Central memory CD8-positive, alpha-beta T cell (primary cell): ENCODE results near the gene HIVEP2.

Experiments
- ATAC-seq: fragments of 150-1000 bp; cut with Tn5 transposase; replicated peaks from 2 replicates; pipeline ENCODE4 v1.10.0; 2022; ENCODE audit warnings: mild to moderate bottlenecking, moderate FRiP score, moderate number of reproducible peaks; ENCODE audit not compliant: poor library complexity, severe bottlenecking; ENCODE audit errors: extremely low read depth
- DNase-seq, 2 donors: peaks; one replicate each; pipeline ENCODE4 v3.0.0; 2021; ENCODE audit warnings: low spot score in 2 of 2
- H3K27ac Mint-ChIP-seq: one replicate; pipeline ENCODE4 v1.8.0; 2022; ENCODE audit warnings: low read depth, mild to moderate bottlenecking, moderate library complexity, mixed read lengths
- H3K27me3 Mint-ChIP-seq: one replicate; pipeline ENCODE4 v1.8.0; 2022; ENCODE audit warnings: mixed read lengths
- H3K36me3 Mint-ChIP-seq: one replicate; pipeline ENCODE4 v1.8.0; 2022; ENCODE audit warnings: mild to moderate bottlenecking, moderate library complexity, mixed read lengths; ENCODE audit not compliant: insufficient read depth
- H3K4me1 Mint-ChIP-seq: one replicate; pipeline ENCODE4 v1.8.0; 2022; ENCODE audit warnings: mixed read lengths
- H3K4me3 Mint-ChIP-seq: one replicate; pipeline ENCODE4 v1.8.0; 2022; ENCODE audit warnings: mild to moderate bottlenecking, moderate library complexity, mixed read lengths
- H3K9me3 Mint-ChIP-seq: one replicate; pipeline ENCODE4 v1.8.0; 2022; ENCODE audit warnings: mixed read lengths

The HIVEP2 gene

DNA sequence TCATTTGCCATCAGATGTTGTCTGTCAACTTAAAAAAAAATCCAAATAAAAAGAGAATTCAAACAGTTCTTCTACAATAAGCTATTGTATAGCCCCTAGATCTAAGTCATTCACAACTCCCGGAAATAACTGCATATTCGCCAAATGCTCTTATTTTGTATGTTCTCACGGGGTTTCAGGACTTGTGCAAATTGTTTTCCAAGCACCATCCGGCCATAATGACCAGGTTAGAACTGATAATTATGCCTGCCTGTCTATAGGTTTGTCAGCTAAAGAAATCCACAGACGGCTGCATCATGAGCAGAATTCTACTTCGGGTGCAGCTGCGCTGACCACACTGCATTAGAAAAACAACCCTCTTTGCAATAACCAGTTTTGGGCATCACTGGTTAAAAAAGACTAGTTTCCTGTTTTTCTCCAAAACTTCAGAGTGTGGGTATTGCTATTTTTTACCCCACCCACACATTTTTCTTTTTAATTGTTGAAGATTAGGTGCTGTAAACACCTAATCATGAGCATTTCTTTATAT lies 87.7 kb downstream of the HIVEP2 start:
- ATAC-seq (peak; percentile 34), DNase-seq (peak in 1 of 2 donors; percentile 30)
- no peaks in the 10 kb centered on the region for H3K27me3 Mint-ChIP-seq
- H3K36me3 Mint-ChIP-seq = peaks cover 18% of the 10 kb centered on the region
- H3K9me3 Mint-ChIP-seq = no peaks in the 10 kb centered on the region
- peak overlapping the region; percentile 76 for H3K4me3 Mint-ChIP-seq
- H3K4me1 Mint-ChIP-seq = peaks cover 83% of the 10 kb centered on the region
- H3K27ac Mint-ChIP-seq = peak overlapping the region; percentile 95

DNA sequence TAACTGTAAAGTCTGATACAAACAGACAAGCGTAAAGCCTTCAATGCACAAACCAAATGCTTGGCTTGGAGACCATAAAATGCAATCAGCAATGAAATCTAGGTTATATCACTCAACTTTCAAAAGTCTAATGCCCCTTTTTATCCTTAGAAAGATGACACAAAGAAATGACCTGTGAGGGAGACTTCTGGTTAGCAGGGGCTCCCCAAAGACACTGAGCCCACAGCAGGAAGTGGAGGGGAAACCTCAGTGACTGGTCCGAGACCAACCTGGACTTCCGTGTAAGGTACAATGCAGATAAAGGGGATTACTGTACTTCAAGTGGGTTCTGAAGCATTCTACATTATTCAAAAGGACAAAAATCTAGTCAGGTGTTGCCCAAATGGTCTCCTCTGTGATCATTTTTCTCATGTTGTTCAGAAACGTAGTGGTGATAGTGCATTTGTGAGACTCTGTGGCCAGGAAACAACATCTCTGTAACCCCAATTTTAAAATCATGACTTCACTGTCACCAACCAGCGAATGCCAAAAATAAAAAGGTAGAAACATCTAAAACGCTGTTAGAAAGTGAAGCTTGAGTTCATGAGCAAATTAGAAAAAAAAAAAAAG lies 88.2 kb downstream of the HIVEP2 start:
- DNase-seq (peak in 1 of 2 donors; percentile 40), ATAC-seq (peak; percentile 65)
- Mint-ChIP-seq H3K9me3 (no peaks in the 10 kb centered on the region), H3K27me3 (no peaks in the 10 kb centered on the region), H3K36me3 (peaks cover 18% of the 10 kb centered on the region), H3K4me3 (peak overlapping the region; percentile 76), H3K27ac (peak overlapping the region; percentile 95), H3K4me1 (peaks cover 87% of the 10 kb centered on the region)

DNA sequence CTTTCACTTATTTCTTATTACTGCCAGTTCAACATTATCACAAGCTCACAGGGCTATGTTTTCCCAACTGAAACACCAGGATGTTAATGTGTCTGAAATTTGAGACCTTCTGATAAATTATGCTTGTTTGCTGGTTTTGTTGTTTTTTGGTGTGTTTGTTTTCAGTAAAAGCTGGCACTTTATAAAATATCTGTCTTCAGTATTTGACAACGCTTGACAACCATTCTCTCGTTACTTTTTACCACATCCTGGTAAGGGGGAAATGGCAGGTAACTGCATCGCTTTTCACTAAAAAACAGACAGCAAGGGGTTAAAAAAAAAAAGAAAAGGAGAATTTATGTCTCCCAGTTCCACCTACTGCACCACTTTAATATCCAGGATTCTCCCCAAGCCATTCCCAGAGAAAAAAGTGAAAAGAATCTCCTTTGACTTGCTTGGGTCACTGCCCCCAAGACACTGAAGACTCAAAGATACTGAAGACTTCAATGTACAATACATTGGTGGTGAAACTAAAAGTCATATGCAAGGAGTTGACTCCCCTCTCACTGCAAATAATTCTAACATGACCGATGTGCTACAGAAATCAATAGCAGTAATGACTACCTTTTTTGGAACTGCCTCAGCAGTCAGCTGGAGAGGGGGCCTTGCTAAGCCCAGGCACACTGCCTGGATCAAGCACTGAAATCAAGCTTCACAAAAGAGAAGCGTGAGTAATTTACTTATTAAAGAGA lies 88.9 kb downstream of the HIVEP2 start:
- ATAC-seq (peak; percentile 5), DNase-seq (peak in 1 of 2 donors; percentile 20)
- Mint-ChIP-seq H3K27me3 (no peaks in the 10 kb centered on the region), H3K9me3 (no peaks in the 10 kb centered on the region), H3K36me3 (peaks cover 18% of the 10 kb centered on the region), H3K4me1 (peaks cover 88% of the 10 kb centered on the region), H3K27ac (peak overlapping the region; percentile 95), H3K4me3 (peak overlapping the region; percentile 76)

DNA sequence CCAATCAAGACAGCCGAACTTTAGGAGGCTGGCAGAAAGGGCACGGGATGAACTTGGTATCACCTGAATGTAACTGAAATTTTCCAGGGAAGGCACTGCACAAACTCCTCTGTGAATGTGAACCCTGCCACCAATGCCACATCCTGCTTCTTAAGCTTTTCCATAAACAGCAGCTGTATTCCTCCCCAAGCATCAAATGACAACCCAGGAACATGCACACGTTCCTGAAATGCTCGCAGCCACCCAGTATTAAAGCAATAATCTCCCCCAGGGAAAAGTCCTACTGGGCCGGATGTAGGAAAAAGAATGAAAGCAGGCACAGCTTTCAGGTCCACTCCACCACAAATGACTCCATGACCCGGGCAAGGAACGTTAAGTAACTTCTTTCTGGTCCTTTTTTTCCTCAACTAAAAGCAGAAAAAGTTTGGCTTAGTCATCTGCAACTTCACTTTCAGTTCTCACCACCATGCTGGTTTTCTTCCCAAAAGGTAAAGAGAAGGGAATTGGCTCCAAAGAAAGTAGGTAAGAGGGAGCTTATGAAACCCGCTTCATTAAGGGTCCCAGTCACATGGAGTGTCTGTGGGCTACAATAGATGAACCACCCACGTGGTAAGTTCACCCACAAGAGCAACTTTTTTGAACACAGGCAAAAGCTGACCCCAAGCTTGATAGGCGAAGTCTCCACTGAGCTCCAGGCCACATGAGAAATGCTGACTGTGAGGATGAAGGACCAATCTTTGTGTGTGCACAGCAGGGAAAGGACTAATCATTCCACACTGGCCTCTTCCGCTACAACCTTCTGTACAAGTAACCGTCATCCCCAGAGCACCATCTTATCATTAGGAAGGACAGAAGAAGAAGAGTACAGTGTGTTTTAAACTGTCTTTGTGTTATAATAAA lies 90.1 kb downstream of the HIVEP2 start:
- H3K36me3 Mint-ChIP-seq = peaks cover 18% of the 10 kb centered on the region
- H3K4me3 Mint-ChIP-seq = peak overlapping the region; percentile 76
- no peaks in the 10 kb centered on the region for H3K9me3 Mint-ChIP-seq
- peak overlapping the region; percentile 95 for H3K27ac Mint-ChIP-seq
- ATAC-seq (no peak), DNase-seq (no peak)
- H3K4me1 Mint-ChIP-seq = peaks cover 94% of the 10 kb centered on the region
- no peaks in the 10 kb centered on the region for H3K27me3 Mint-ChIP-seq

DNA sequence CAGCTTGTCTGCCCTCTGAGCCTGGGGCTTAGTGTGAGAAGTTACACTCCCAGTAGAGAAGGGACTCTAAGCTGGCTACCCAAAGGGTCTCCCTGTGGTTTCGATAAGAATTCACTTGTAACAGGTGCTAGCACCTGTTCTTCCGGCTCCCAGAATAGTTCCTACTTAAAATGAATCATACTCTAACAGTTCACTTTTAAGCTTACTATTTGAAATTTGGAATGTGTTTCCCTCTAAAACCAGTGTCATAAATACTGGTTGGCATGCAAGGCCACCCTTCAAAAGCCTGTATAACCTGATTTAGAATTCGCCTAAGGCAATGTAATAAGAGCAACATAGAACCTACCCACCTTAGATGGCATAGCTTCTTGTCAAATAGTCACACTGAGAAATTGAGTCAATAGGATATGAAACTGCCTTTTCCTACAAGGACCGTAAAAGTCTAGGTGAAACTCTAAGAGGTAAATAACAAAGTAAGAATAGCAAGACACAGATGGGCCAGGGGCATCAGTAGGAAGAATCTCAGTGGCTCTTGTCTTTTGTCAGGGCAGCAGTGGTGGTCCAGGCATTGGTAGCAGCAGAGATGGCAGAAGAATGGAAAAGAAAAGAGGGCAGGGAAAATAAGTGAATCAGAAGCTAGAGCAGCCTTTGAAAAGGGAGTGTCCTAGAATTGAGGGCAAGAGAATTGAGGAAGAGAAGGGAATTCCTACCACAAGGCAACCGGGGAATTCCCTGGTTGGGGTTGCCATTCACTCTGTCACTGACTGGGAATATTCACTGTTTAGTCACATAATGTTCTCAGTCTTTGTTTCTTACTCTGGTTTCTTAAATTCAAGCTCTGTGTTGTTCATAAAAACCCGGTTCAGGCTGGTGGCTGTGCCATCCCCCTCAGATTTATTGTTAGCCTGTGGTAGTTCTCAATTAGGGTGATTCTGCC lies 91.5 kb downstream of the HIVEP2 start:
- ATAC-seq (no peak), DNase-seq (no peak)
- peaks cover 14% of the 10 kb centered on the region for H3K36me3 Mint-ChIP-seq
- H3K4me1 Mint-ChIP-seq = peaks cover 97% of the 10 kb centered on the region
- H3K27me3 Mint-ChIP-seq = no peaks in the 10 kb centered on the region
- H3K4me3 Mint-ChIP-seq = peak overlapping the region; percentile 76
- H3K27ac Mint-ChIP-seq = peak overlapping the region; percentile 95
- H3K9me3 Mint-ChIP-seq = no peaks in the 10 kb centered on the region

DNA sequence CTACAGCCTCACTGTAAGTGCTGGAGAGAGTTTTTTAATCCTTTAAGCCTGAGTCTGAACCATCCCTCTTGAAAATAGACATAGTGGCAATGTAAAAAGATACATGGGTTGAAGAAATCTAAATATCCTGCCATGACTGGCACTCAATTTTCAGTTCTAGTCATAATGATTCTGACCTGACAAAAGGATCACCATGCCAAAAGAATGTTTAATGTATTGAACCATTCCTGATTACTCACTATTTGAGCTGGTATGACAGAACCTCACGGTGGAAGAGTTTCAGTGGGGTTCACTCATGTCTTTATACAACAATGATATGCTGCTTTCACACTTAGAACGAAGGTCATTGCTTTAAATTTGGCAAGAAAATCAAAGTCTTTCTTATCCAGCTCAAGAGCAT lies 93.4 kb downstream of the HIVEP2 start:
- Mint-ChIP-seq H3K27me3 (no peaks in the 10 kb centered on the region), H3K9me3 (no peaks in the 10 kb centered on the region), H3K27ac (peak overlapping the region; percentile 95), H3K4me1 (peaks cover 88% of the 10 kb centered on the region), H3K4me3 (peak overlapping the region; percentile 62), H3K36me3 (peaks cover 9% of the 10 kb centered on the region)
- ATAC-seq (no peak), DNase-seq (no peak)

DNA sequence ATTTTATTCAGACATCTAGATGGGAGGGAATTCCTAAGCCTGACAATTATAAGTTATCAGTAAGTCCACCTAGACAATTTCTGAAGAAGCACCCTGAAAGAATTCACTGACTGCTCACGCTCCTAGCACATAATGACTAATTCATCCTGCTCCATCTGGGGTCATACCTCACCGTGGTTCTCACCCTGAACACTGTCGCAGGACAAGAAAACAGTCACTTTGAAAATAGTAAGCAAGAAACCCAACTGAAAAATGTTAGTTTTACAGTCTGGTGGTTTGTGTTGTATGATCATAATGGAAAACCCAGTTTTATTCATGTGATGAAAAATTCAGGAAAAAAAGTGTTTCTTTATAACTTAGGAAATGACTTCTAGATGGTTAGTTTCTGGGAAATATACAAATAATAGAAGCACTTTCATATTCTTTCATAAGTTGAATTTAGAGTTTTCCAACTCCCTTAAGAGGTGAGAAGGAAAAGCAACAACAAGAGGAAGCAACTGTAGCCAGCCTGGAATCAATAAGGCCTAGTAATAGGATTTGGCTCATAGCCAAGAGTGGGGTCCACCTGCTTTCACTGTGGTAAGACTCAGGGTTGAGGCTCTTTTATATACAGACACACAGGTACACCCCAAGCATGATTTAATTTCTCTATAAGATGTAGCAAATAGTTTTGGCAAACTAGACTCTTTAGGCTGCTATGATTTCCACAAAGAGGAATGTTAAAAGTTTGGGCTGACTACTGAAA lies 94.1 kb downstream of the HIVEP2 start:
- H3K4me3 Mint-ChIP-seq = peak overlapping the region; percentile 62
- peak in 1 of 2 donors; percentile 30 for DNase-seq
- peak overlapping the region; percentile 95 for H3K27ac Mint-ChIP-seq

DNA sequence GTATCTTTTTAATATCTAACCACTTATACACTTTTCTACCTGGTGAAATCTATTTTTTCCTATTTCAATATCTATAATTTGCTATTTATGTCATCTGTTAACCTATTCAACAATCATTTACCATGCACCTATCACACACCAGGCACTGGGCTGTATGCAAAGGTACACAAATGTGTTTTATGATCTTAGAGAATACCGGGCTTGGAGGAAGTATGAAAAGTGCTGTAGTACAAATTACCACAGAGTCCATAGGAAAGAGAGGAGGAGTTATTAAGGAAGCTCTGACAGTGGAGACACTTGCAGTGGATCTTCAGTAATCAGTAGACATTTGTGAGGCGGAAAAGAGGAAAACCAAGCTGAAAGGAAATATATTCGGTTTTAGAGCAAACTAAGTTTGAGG lies 96.0 kb downstream of the HIVEP2 start:
- ATAC-seq (no peak), DNase-seq (no peak)
- Mint-ChIP-seq H3K4me1 (peaks cover 86% of the 10 kb centered on the region), H3K36me3 (peaks cover 10% of the 10 kb centered on the region), H3K9me3 (no peaks in the 10 kb centered on the region), H3K27me3 (no peaks in the 10 kb centered on the region), H3K4me3 (peak overlapping the region; percentile 2), H3K27ac (peak overlapping the region; percentile 14)

More for the DNA sequence above, 94.1 kb downstream of the HIVEP2 start:
- H3K4me1 Mint-ChIP-seq = peaks cover 88% of the 10 kb centered on the region
- no peaks in the 10 kb centered on the region for H3K27me3 Mint-ChIP-seq
- H3K9me3 Mint-ChIP-seq = no peaks in the 10 kb centered on the region
- H3K36me3 Mint-ChIP-seq = peaks cover 3% of the 10 kb centered on the region
- ATAC-seq = peak; percentile 56

DNA sequence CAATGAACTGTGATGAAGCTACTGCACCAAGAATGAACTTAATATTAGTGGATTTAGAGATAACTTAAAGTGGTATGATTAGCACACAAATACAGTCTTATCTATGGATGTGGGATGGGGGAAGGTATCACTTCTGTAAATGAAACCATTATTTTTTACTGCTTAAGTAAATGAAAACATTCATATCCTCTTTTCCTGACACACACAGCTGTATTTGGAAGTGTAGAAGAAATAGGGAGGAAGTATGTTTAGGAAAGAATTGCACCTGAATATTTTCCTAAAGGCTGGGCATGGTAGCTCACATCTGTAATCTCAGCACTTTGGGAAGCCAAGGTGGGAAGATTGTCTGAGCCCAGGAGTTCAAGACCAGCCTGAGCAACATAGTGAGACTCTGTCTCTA lies 96.8 kb downstream of the HIVEP2 start:
- no peaks in the 10 kb centered on the region for H3K27me3 Mint-ChIP-seq
- H3K9me3 Mint-ChIP-seq = no peaks in the 10 kb centered on the region
- H3K4me1 Mint-ChIP-seq = peaks cover 85% of the 10 kb centered on the region
- peaks cover 10% of the 10 kb centered on the region for H3K36me3 Mint-ChIP-seq
- H3K27ac Mint-ChIP-seq = no peak overlapping the region
- DNase-seq (no peak), ATAC-seq (no peak)
- H3K4me3 Mint-ChIP-seq = no peak overlapping the region

DNA sequence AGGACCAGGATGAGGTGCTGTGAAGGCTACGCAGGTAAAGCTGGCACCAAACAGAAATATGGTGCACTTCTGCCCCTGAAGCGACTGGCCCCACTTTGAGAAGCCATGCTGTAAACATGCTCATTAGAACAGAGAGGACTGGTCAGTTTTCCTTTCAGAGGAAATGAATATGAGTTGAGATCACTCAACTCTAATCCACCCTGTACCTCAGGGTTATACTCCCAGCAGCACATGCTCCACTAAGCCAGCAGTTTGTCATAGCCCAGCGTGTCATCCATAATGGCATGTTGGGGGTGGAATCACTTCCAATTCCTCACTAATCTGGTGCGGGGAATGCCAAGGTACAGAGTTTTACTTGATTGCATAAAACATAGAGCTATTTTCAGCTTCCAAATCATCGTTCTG lies 98.1 kb downstream of the HIVEP2 start:
- DNase-seq (no peak), ATAC-seq (no peak)
- H3K9me3 Mint-ChIP-seq = no peaks in the 10 kb centered on the region
- H3K4me1 Mint-ChIP-seq = peaks cover 86% of the 10 kb centered on the region
- no peaks in the 10 kb centered on the region for H3K27me3 Mint-ChIP-seq
- H3K36me3 Mint-ChIP-seq = peaks cover 15% of the 10 kb centered on the region
- peak overlapping the region; percentile 100 for H3K27ac Mint-ChIP-seq
- peak overlapping the region; percentile 74 for H3K4me3 Mint-ChIP-seq

DNA sequence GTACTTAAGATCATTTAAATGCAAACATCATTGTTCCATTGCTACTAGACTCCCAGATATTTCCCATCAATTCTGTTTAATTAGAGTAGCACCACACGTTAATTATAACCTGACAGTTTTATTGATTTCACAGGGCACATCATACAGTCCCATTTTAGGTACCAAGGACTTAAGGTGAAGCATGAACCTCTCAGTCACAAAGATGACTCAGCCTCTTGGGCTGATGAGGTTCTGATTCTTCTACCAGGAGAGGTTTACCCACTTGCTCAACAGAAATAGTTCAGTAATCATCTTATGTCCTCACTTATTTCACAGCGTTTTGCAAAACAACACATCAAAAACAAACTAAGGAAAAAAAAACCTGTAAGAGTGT lies 98.5 kb downstream of the HIVEP2 start:
- peak overlapping the region; percentile 100 for H3K27ac Mint-ChIP-seq
- ATAC-seq (no peak), DNase-seq (no peak)
- H3K4me1 Mint-ChIP-seq = peaks cover 86% of the 10 kb centered on the region
- no peaks in the 10 kb centered on the region for H3K9me3 Mint-ChIP-seq
- H3K27me3 Mint-ChIP-seq = no peaks in the 10 kb centered on the region
- peaks cover 15% of the 10 kb centered on the region for H3K36me3 Mint-ChIP-seq
- H3K4me3 Mint-ChIP-seq = peak overlapping the region; percentile 74
